ENCODE data around the gene VPS52. TPM values are rescaled to one million over a fixed set of nuclear protein-coding genes. Genes with fewer than 3 reads are reported as not detected.

VPS52 gene
- total RNA-seq, 1 donor from 2014 or later, result 32.5 TPM

GRCh38 chr6:33312361-33313104 is 40.9 kb upstream of the VPS52 start:
- intact Hi-C loops (cut with DNase I), result no loop called here

GRCh38 chr6:33306356-33306755 is 34.7 kb upstream of the VPS52 start:
- intact Hi-C loops (cut with DNase I), result no loop called here
- no peak for DNase-seq (ENCODE audit: low spot score)

More at GRCh38 chr6:33312361-33313104, 40.9 kb upstream of the VPS52 start:
- peak; percentile 89 for DNase-seq (ENCODE audit: low spot score)

- intact Hi-C loops (cut with DNase I), result no loop called here
- no peak for DNase-seq (ENCODE audit: low spot score)
Observed at GRCh38 chr6:33305052-33305451, 33.4 kb upstream of the VPS52 start.

GRCh38 chr6:33304216-33304615 is 32.5 kb upstream of the VPS52 start:
- DNase-seq (ENCODE audit: low spot score), result no peak
- intact Hi-C loops (cut with DNase I), result no loop called here

- intact Hi-C loops (cut with DNase I), result no loop called here
- no peak for DNase-seq (ENCODE audit: low spot score)
Observed at GRCh38 chr6:33301877-33302276, 30.2 kb upstream of the VPS52 start.

- DNase-seq (ENCODE audit: low spot score), result peak; percentile 96
- intact Hi-C loops (cut with DNase I), result loop anchor here (1.0 to 2.0 kb wide), 2 partner anchors 22 to 51 kb away; partner anchors contain the start of gene B3GALT4
Observed at GRCh38 chr6:33299237-33299944, 27.7 kb upstream of the VPS52 start.

GRCh38 chr6:33298773-33299236 is 27.1 kb upstream of the VPS52 start, which contains the start of gene RGL2:
RGL2 (minus strand) TSS chr6:33298942; CDS start chr6:33298610, 332 bp downstream.
- intact Hi-C loops (cut with DNase I), result loop anchor here (1.0 to 2.0 kb wide), 2 partner anchors 22 to 50 kb away; partner anchors contain the start of gene B3GALT4
- DNase-seq (ENCODE audit: low spot score), result peak; percentile 96

GRCh38 chr6:33297956-33298772 is 26.5 kb upstream of the VPS52 start:
- intact Hi-C loops (cut with DNase I), result loop anchor here (2.0 kb wide), 1 partner anchor 49 kb away; no protein-coding TSS in a partner anchor
- DNase-seq (ENCODE audit: low spot score), result peak; percentile 80

- DNase-seq (ENCODE audit: low spot score), result no peak
- intact Hi-C loops (cut with DNase I), result no loop called here
Observed at GRCh38 chr6:33297406-33297955, 25.8 kb upstream of the VPS52 start.

- intact Hi-C loops (cut with DNase I), result no loop called here
- DNase-seq (ENCODE audit: low spot score), result no peak
Observed at GRCh38 chr6:33296797-33297405, 25.2 kb upstream of the VPS52 start.

GRCh38 chr6:33295621-33296369 is 24.1 kb upstream of the VPS52 start:
- DNase-seq (ENCODE audit: low spot score), result no peak
- intact Hi-C loops (cut with DNase I), result no loop called here

GRCh38 chr6:33294086-33294823 is 22.6 kb upstream of the VPS52 start:
- DNase-seq (ENCODE audit: low spot score), result no peak
- intact Hi-C loops (cut with DNase I), result no loop called here

GRCh38 chr6:33292996-33293682 is 21.5 kb upstream of the VPS52 start:
- intact Hi-C loops (cut with DNase I), result no loop called here
- DNase-seq (ENCODE audit: low spot score), result no peak

GRCh38 chr6:33290459-33290858 is 18.8 kb upstream of the VPS52 start:
- intact Hi-C loops (cut with DNase I), result no loop called here
- no peak for DNase-seq (ENCODE audit: low spot score)

- no peak for DNase-seq (ENCODE audit: low spot score)
- intact Hi-C loops (cut with DNase I), result loop anchor here (1.0 kb wide), 1 partner anchor 19 kb away; the partner anchor contains the start of gene VPS52
Observed at GRCh38 chr6:33289784-33290315, 18.2 kb upstream of the VPS52 start.

- intact Hi-C loops (cut with DNase I), result loop anchor here (1.0 kb wide), 1 partner anchor 18 kb away; the partner anchor contains the start of gene VPS52
- DNase-seq (ENCODE audit: low spot score), result peak; percentile 92
Observed at GRCh38 chr6:33288921-33289783, 17.5 kb upstream of the VPS52 start, which contains the start of the genes PFDN6 and WDR46. PFDN6 (plus strand) TSS chr6:33289601; CDS start chr6:33289857, 256 bp downstream. WDR46 (minus strand) TSS chr6:33289239; CDS start chr6:33289170, 69 bp downstream.
